NCI-H82 treated with DMSO at 0.1 percent for 48 hours (cell line): ENCODE measurements around the gene SDK1.
"Not testable (repeated sequence)": the region's sequence is repeated elsewhere in the genome, so short reads cannot be mapped to it uniquely, and the experiment has no call there.

Experiments used
- DNase-seq: peaks from one replicate; lab custom pipeline; 2025; ENCODE audit not compliant: unreplicated experiment; lab: John Stamatoyannopoulos, UW

Gene SDK1

DNA sequence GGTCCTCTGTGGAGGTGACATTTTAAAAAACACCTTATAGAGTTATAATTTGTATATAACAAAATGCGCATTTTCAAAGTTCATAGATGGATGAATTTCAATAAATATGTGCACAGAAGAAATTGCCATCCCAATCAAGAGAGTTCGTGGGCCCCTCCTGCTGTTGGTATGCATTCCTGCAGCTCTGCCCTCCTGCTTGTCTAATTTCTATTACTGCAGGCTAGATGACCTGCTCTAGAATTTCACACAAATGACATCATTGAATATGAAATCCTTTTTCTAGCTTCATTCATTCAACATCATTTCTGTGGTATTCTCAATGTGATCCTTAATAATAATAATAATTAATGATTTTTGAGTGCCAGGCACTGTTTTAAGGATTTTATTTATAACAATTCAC, 348.2 kb downstream of the SDK1 start:
- no peak for DNase-seq

DNA sequence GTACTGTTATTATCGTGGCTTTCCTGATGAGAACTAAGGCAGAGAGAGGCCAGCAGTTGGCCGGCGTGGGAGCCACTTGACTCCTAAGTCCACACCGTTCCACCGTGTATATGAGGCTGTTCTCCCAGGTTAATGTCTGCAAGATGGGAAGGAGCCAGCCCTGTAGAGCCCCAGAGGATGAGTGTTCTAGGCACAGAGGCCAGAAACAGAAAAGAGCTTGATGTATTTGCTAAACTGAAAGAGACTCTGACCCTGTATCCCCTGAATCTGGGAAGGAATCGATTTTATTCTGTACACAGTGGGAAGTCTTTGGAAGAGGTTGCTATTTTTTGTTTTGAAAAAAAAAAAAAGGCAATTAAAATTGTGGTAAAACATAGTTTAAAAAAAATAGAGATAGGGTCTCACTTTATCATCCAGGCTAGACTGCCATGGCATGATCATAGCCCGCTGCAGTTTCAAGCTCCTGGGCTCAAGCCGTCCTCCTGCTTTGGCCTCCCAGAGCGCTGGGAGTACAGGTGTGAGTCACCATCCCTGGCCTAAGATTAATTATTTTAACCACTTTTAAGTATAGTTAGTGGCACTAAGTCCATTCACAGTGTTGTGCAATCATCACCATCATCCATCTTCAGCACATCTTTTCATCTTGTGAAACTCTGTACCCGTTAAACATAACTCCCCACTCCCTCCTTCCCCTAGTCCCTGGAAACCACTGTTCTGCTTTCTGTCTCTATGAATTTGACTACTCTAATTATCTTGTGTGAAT, 348.8 kb downstream of the SDK1 start:
- no peak for DNase-seq

GRCh38 chr7:3650844-3651243, 349.8 kb downstream of the SDK1 start:
- no peak for DNase-seq

DNA sequence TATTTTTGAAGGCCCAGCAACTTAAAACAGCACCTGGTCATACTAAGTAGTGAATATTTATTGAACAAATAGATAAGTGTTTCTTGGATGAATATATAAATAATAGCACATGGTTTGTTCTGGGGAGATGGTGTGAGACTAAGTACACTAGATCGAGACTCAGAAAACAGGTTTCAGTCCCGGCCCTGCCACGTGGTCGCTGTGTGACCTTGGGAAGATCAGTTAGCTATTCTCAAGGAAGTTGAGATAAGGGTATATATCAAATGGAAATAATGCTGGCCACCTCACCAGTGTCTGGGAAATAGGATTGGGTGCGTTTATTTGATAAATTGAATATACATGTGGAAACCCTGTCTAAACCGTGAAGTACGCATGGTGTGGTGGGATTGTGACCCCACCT, 354.6 kb downstream of the SDK1 start:
- DNase-seq, result no peak

GRCh38 chr7:3657206-3657605, 356.2 kb downstream of the SDK1 start:
- DNase-seq, result no peak

- DNase-seq, result no peak
These were observed 367.7 kb downstream of the SDK1 start for GRCh38 chr7:3668743-3669142.

DNA sequence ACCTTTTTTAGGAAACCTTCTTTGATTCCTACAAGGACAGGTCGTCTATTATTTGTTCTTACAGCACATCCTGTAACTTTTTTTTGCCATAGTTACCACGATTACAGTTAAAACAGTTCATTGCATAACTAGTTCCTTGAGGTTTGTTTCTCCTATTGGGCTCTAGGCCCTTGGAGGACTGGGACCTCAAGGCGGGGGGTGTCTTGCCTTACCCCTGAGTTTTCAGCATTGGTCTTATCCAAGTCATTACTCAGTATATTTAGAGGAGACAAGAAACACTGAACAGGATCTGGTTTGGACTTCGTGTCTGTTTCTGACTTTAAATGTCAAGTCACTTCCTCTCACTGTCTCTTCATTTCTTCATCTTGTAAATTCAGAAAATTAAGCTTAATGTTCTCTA, 369.8 kb downstream of the SDK1 start:
- DNase-seq, result no peak

- DNase-seq, result no peak
These were observed 372.5 kb downstream of the SDK1 start for GRCh38 chr7:3673524-3673923.

GRCh38 chr7:3678314-3678810, 377.3 kb downstream of the SDK1 start:
- no peak for DNase-seq

GRCh38 chr7:3682028-3682710, 381.1 kb downstream of the SDK1 start:
- no peak for DNase-seq

DNA sequence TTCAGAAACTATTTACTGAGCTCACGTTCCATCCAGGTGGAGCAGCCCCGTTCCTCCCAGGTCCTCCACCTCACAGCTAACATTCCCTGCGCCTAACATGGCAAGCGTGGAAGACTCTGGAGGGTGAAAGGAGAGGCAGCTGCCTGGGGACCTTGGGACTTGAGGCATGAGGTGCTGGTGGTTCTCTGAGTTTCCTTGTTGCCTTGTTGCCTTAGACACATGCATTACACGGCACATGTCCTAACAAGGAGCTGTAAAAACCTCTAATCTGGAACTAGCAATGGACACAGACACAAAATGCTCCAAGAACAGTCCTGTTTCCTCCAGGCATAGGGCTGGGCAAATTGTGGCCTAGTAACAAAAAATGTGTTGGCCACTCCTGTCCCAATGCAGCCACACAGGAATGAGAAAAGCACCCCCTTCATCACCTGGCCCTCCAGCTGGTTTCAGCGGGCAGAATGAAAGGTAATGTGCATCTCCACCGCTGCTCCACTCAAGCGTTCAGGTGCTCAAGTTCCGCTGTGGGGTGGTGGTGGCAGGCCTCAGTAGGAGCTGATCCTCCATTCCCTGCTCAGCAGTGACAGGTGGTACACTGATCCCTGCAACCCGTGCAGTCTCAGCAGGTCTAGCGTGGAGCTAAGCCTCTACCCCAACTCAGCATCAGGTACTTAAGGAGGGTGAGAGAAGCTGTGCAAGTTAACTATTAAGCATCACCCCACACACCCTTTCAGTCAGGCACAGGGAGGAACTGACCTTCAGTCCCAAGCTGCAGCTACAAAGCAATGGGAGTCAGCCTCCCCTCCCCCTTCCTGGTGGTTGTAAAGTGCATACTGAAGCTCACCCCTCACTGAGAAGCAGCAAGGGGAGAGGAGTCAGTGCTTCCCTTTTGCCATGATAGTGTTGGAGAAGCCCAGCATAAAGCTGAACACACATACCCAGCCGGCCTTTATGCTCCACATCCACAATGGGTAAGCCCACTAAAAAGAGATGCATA, 382.8 kb downstream of the SDK1 start:
- no peak for DNase-seq

GRCh38 chr7:3688071-3688470, 387.0 kb downstream of the SDK1 start:
- DNase-seq, result no peak

GRCh38 chr7:3688842-3689241, 387.8 kb downstream of the SDK1 start:
- DNase-seq, result no peak

- DNase-seq, result no peak
These were observed 390.6 kb downstream of the SDK1 start for GRCh38 chr7:3691478-3692158.

- DNase-seq, result no peak
These were observed 394.6 kb downstream of the SDK1 start for GRCh38 chr7:3695602-3696001.

DNA sequence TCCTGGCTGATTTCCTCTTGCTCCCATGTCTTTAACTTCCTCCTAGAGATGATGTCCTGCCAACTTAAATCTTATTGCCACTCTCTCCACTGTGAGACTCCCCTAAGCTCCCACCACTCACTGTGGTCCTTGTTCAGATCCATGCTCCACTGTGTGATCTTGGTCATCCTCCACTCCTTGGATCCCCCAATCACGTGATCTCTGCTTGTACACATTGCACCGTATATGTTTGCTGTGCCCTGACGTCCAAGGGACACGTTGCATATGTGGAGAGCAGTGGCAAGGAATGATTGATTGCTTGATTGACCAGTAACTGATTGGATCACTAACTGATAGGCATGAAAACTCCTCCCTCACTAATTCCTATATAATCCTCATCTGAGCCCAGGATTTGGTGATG, 395.1 kb downstream of the SDK1 start:
- DNase-seq, result no peak

GRCh38 chr7:3697472-3697871, 396.4 kb downstream of the SDK1 start:
- DNase-seq, result no peak

GRCh38 chr7:3705258-3705657, 404.2 kb downstream of the SDK1 start:
- DNase-seq, result no peak

- not testable (repeated sequence) for DNase-seq
These were observed 405.0 kb downstream of the SDK1 start for GRCh38 chr7:3706091-3706490.

GRCh38 chr7:3710122-3710521, 409.1 kb downstream of the SDK1 start:
- DNase-seq, result no peak

- DNase-seq, result no peak
These were observed 409.5 kb downstream of the SDK1 start for GRCh38 chr7:3710531-3710930.
